Calu3 (cell line): ENCODE results near the gene CPED1. TPM values are rescaled to one million over a fixed set of nuclear protein-coding genes. Genes with fewer than 3 reads are reported as not detected.

Source experiments
- BruUV-seq: library from RNA; stranded (reverse); fragments of 400-500 nt; replicated peaks from 2 replicates; lab custom pipeline; 2021; lab: Mats Ljungman, UMichigan
- CTCF ChIA-PET: fragments of 300-600 bp; sonication (Branson Sonifier 250); formaldehyde crosslinking; loops from one replicate; lab custom pipeline; 2022; ENCODE audit warnings: antibody characterized with exemption; lab: Charles Lee
- DNase-seq: peaks from one replicate; pipeline ENCODE4 v3.0.0; 2022
- H3K27ac Mint-ChIP-seq: one replicate; pipeline ENCODE4 v1.8.0; 2022; ENCODE audit warnings: mixed read lengths; ENCODE audit not compliant: unreplicated experiment
- H3K27me3 Mint-ChIP-seq: one replicate; pipeline ENCODE4 v1.8.0; 2022; ENCODE audit warnings: mixed read lengths; ENCODE audit not compliant: unreplicated experiment
- H3K36me3 Mint-ChIP-seq: one replicate; pipeline ENCODE4 v1.8.0; 2022; ENCODE audit warnings: mild to moderate bottlenecking, moderate library complexity, mixed read lengths; ENCODE audit not compliant: insufficient read depth, unreplicated experiment
- H3K4me1 Mint-ChIP-seq: one replicate; pipeline ENCODE4 v1.8.0; 2022; ENCODE audit warnings: mild to moderate bottlenecking, low read depth, mixed read lengths; ENCODE audit not compliant: unreplicated experiment
- H3K4me3 Mint-ChIP-seq: one replicate; pipeline ENCODE4 v1.8.0; 2022; ENCODE audit warnings: mild to moderate bottlenecking, low read depth, moderate library complexity, mixed read lengths; ENCODE audit not compliant: unreplicated experiment
- H3K9me3 Mint-ChIP-seq: one replicate; pipeline ENCODE4 v1.8.0; 2022; ENCODE audit warnings: low read depth, mixed read lengths; ENCODE audit not compliant: unreplicated experiment
- CTCF ChIP-seq: fragments of 200-600 bp; IDR thresholded peaks from one replicate; pipeline ENCODE4 v1.8.0; 2022; ENCODE audit warnings: antibody characterized with exemption; ENCODE audit not compliant: unreplicated experiment
- intact Hi-C: fragments of 100-400 bp; cut with micrococcal nuclease; formaldehyde crosslinking; loops from one replicate; pipeline ENCODE4 v1.10.0; 2022; ENCODE audit not compliant: unreplicated experiment
- total RNA-seq: library from RNA; stranded (reverse); gene quantifications from 2 replicates; pipeline ENCODE4 v1.2.3, GENCODE V29; 2022

The CPED1 gene
- total RNA-seq, 1 experiment from 2014 or later, result 0.24 TPM

GRCh38 chr7:121133444-121133843 lies 144.9 kb downstream of the CPED1 start:
- no peak for DNase-seq
- CTCF ChIA-PET, result no interaction called here
- Mint-ChIP-seq H3K27me3 (no peaks in the 10 kb centered on the region), H3K4me1 (no peaks in the 10 kb centered on the region), H3K36me3 (no peaks in the 10 kb centered on the region), H3K27ac (no peak overlapping the region), H3K4me3 (no peak overlapping the region), H3K9me3 (no peaks in the 10 kb centered on the region)
- intact Hi-C loops, result no loop called here
- no peak for TF ChIP-seq CTCF
- BruUV-seq, result no TSS peak

- CTCF ChIA-PET, result no interaction called here
- no TSS peak for BruUV-seq
Measured at GRCh38 chr7:121137580-121137979, 149.1 kb downstream of the CPED1 start.

GRCh38 chr7:121138262-121138933 lies 149.9 kb downstream of the CPED1 start:
- intact Hi-C loops, result no loop called here
- H3K4me3 Mint-ChIP-seq, result no peak overlapping the region
- no peaks in the 10 kb centered on the region for H3K4me1 Mint-ChIP-seq
- no TSS peak for BruUV-seq
- TF ChIP-seq CTCF, result no peak
- no peaks in the 10 kb centered on the region for H3K9me3 Mint-ChIP-seq
- no peak for DNase-seq
- no peaks in the 10 kb centered on the region for H3K36me3 Mint-ChIP-seq
- H3K27me3 Mint-ChIP-seq, result no peaks in the 10 kb centered on the region
- no peak overlapping the region for H3K27ac Mint-ChIP-seq
- CTCF ChIA-PET, result no interaction called here

More at GRCh38 chr7:121137580-121137979, 149.1 kb downstream of the CPED1 start:
- Mint-ChIP-seq H3K27me3 (no peaks in the 10 kb centered on the region), H3K4me1 (no peaks in the 10 kb centered on the region), H3K4me3 (no peak overlapping the region), H3K36me3 (no peaks in the 10 kb centered on the region), H3K9me3 (no peaks in the 10 kb centered on the region), H3K27ac (no peak overlapping the region)
- DNase-seq, result no peak
- intact Hi-C loops, result no loop called here
- TF ChIP-seq CTCF, result no peak

GRCh38 chr7:121139427-121139826 lies 150.9 kb downstream of the CPED1 start:
- H3K27ac Mint-ChIP-seq, result no peak overlapping the region
- no peaks in the 10 kb centered on the region for H3K4me1 Mint-ChIP-seq
- intact Hi-C loops, result no loop called here
- no peak for DNase-seq
- no peaks in the 10 kb centered on the region for H3K9me3 Mint-ChIP-seq
- no TSS peak for BruUV-seq
- no peaks in the 10 kb centered on the region for H3K36me3 Mint-ChIP-seq
- H3K4me3 Mint-ChIP-seq, result no peak overlapping the region
- TF ChIP-seq CTCF, result no peak
- CTCF ChIA-PET, result interaction anchor here (0.8 kb wide), 1 partner anchor 11 kb away, joined by 3 read pairs; no protein-coding TSS in a partner anchor
- H3K27me3 Mint-ChIP-seq, result no peaks in the 10 kb centered on the region
